Left ventricle myocardium inferior (tissue), 1 donor: ENCODE measurements around the gene CCDC85A. TPM values are rescaled to one million over a fixed set of nuclear protein-coding genes. Genes with fewer than 3 reads are reported as not detected.
"Not testable (repeated sequence)": the region's sequence is repeated elsewhere in the genome, so short reads cannot be mapped to it uniquely, and the experiment has no call there.

Experiments used
- DNase-seq: peaks from one replicate; pipeline ENCODE4 v3.0.0-alpha.2; 2020
- H3K27ac ChIP-seq: fragments of 200-600 bp; replicated peaks from 2 replicates; pipeline ENCODE4 v1.8.0; 2021
- H3K27me3 ChIP-seq: fragments of 200-600 bp; 2 replicates; pipeline ENCODE4 v1.8.0; 2021; ENCODE audit warnings: low read depth
- H3K36me3 ChIP-seq: fragments of 200-600 bp; 2 replicates; pipeline ENCODE4 v1.8.0; 2021
- H3K4me1 ChIP-seq: fragments of 200-600 bp; 2 replicates; pipeline ENCODE4 v1.8.0; 2021
- H3K4me3 ChIP-seq: fragments of 200-600 bp; 2 replicates; pipeline ENCODE4 v1.8.0; 2021; ENCODE audit warnings: mild to moderate bottlenecking, moderate library complexity
- H3K9me3 ChIP-seq: fragments of 200-600 bp; replicated peaks from 2 replicates; pipeline ENCODE4 v1.8.0; 2021
- CTCF ChIP-seq: fragments of 200-600 bp; IDR thresholded peaks from 2 replicates; pipeline ENCODE4 v1.8.0; 2021; ENCODE audit warnings: antibody characterized with exemption, mild to moderate bottlenecking, borderline replicate concordance
- intact Hi-C: fragments of 100-400 bp; cut with micrococcal nuclease; formaldehyde crosslinking; loops from one replicate; pipeline ENCODE4 v1.11.0; 2022
- long read RNA-seq: library from polyadenylated mRNA; unstranded; transcript quantifications from one replicate; pipeline ENCODE4 v2.0.0, GENCODE V29; 2021
- total RNA-seq: library from RNA; stranded (reverse); fragmentation: NEBNext Ultra II Directional; extraction: Animal tissue kit (Norgen Biotek cat#: 25700); gene quantifications from one replicate; pipeline ENCODE4 v1.2.1, GENCODE V29; 2021
- donor health status: DM: no; HTN: yes; CAD: no; lungs with severe emphysema.

Gene CCDC85A
- total RNA-seq = 4.4 TPM
- long read RNA-seq, partial matches to known transcripts = 2 of 22 reads
- long read RNA-seq, other reads (novel, unspliced or antisense) = 20 of 22 reads

- peak; percentile 83 for DNase-seq
- peak within 1 kb of the TSS; percentile 82 for H3K4me3 ChIP-seq
- peaks cover 65% of the 10 kb centered on the region for H3K27me3 ChIP-seq
- intact Hi-C loops = no loop called here
- peak within 1 kb of the TSS; percentile 90 for H3K27ac ChIP-seq
- H3K9me3 ChIP-seq = no peaks in the 10 kb centered on the region
- H3K4me1 ChIP-seq = peaks cover 52% of the 10 kb centered on the region
- no peaks in the 10 kb centered on the region for H3K36me3 ChIP-seq
- peak; percentile 96 for TF ChIP-seq CTCF
These were observed at the start of gene CCDC85A for GRCh38 chr2:56183643-56184499. CCDC85A (plus strand) TSS chr2:56183990; CDS start chr2:56184625, 635 bp downstream.

GRCh38 chr2:56134861-56135260, 48.9 kb upstream of the CCDC85A start:
- TF ChIP-seq CTCF = no peak
- no peaks in the 10 kb centered on the region for H3K4me1 ChIP-seq
- H3K4me3 ChIP-seq = no peak overlapping the region
- no peak overlapping the region for H3K27ac ChIP-seq
- intact Hi-C loops = no loop called here
- H3K27me3 ChIP-seq = no peaks in the 10 kb centered on the region
- no peaks in the 10 kb centered on the region for H3K9me3 ChIP-seq
- no peaks in the 10 kb centered on the region for H3K36me3 ChIP-seq
- no peak for DNase-seq

GRCh38 chr2:56142497-56143061, 41.2 kb upstream of the CCDC85A start:
- H3K4me1 ChIP-seq, intact Hi-C loops, H3K36me3 ChIP-seq, H3K4me3 ChIP-seq, DNase-seq, H3K27ac ChIP-seq, H3K27me3 ChIP-seq, H3K9me3 ChIP-seq: not testable (repeated sequence)

- no peaks in the 10 kb centered on the region for H3K36me3 ChIP-seq
- DNase-seq = no peak
- H3K4me1 ChIP-seq = no peaks in the 10 kb centered on the region
- H3K9me3 ChIP-seq = no peaks in the 10 kb centered on the region
- H3K27me3 ChIP-seq = no peaks in the 10 kb centered on the region
- H3K27ac ChIP-seq = no peak overlapping the region
- no peak overlapping the region for H3K4me3 ChIP-seq
- intact Hi-C loops = no loop called here
- no peak for TF ChIP-seq CTCF
These were observed 35.9 kb upstream of the CCDC85A start for GRCh38 chr2:56147907-56148306.

- Histone ChIP-seq H3K9me3 (no peaks in the 10 kb centered on the region), H3K27ac (no peak overlapping the region), H3K4me3 (no peak overlapping the region), H3K36me3 (no peaks in the 10 kb centered on the region), H3K4me1 (no peaks in the 10 kb centered on the region), H3K27me3 (no peaks in the 10 kb centered on the region)
- no peak for TF ChIP-seq CTCF
- intact Hi-C loops = no loop called here
- no peak for DNase-seq
These were observed 35.0 kb upstream of the CCDC85A start for GRCh38 chr2:56148825-56149224.

GRCh38 chr2:56151841-56152240, 31.9 kb upstream of the CCDC85A start:
- H3K27ac ChIP-seq = no peak overlapping the region
- H3K9me3 ChIP-seq = no peaks in the 10 kb centered on the region
- intact Hi-C loops = no loop called here
- no peak for DNase-seq
- peaks cover 5% of the 10 kb centered on the region for H3K27me3 ChIP-seq
- no peak overlapping the region for H3K4me3 ChIP-seq
- no peaks in the 10 kb centered on the region for H3K4me1 ChIP-seq
- TF ChIP-seq CTCF = no peak
- H3K36me3 ChIP-seq = no peaks in the 10 kb centered on the region
